Endothelial cell of umbilical vein (primary cell): ENCODE data around the gene ORC2. TPM values are rescaled to one million over a fixed set of nuclear protein-coding genes. Genes with fewer than 3 reads are reported as not detected.

Source experiments
- BruUV-seq: library from RNA; stranded (reverse); fragments of 400-500 nt; replicated peaks from 2 replicates; lab custom pipeline; 2021; lab: Mats Ljungman, UMichigan
- CTCF ChIA-PET: fragments of 300-600, 350-600 bp; sonication (Branson Sonifier 250); formaldehyde crosslinking; loops from one replicate; lab custom pipeline; 2021; ENCODE audit warnings: antibody characterized with exemption, inconsistent platforms; lab: Charles Lee
- POLR2A ChIA-PET: fragments of 300-600, 350-600 bp; sonication (Branson Sonifier 250); formaldehyde crosslinking; loops from one replicate; lab custom pipeline; 2021; ENCODE audit warnings: antibody characterized with exemption, inconsistent platforms; lab: Charles Lee
- DNase-seq: peaks from one replicate; pipeline ENCODE4 v3.0.0-alpha.2; 2011; ENCODE audit warnings: low read depth, low spot score
- FAIRE-seq: peaks from 2 replicates; lab custom pipeline; 2011; peaks lifted over from hg19 to GRCh38; lab: Jason Lieb, UNC
- H2AFZ ChIP-seq: 2 replicates; pipeline ENCODE4 v1.6.0; 2012; ENCODE audit warnings: low read depth, low read length, control low read depth, inconsistent platforms
- H3K27ac ChIP-seq: 2 replicates; pipeline ENCODE4 v1.5.1; 2011; ENCODE audit warnings: low read depth, mild to moderate bottlenecking, control low read depth, low read length, moderate library complexity; ENCODE audit not compliant: insufficient read depth
- H3K27me3 ChIP-seq, 2 experiments: 2 replicates each; pipeline versions ENCODE4 v1.6.0 to v1.6.1; 2011; ENCODE audit warnings: low read length in 2 of 2, mixed read lengths in 1 of 2; ENCODE audit not compliant: control insufficient read depth in 2 of 2, insufficient read depth in 2 of 2
- H3K36me3 ChIP-seq, 2 experiments: 2 replicates in 1 of 2; 3 replicates in 1 of 2; pipeline ENCODE4 v1.5.1; 2011; ENCODE audit warnings: low read length in 2 of 2, mild to moderate bottlenecking in 1 of 2, moderate library complexity in 1 of 2; ENCODE audit not compliant: control insufficient read depth in 2 of 2, insufficient read depth in 2 of 2; ENCODE audit errors: extremely low read depth in 1 of 2
- H3K4me1 ChIP-seq: 3 replicates; pipeline ENCODE4 v1.5.1; 2011; ENCODE audit warnings: mild to moderate bottlenecking, low read length; ENCODE audit not compliant: control insufficient read depth, insufficient read depth; ENCODE audit errors: extremely low read depth
- H3K4me2 ChIP-seq: 2 replicates; pipeline ENCODE4 v1.6.1; 2011; ENCODE audit warnings: low read length, control low read depth, mixed read lengths; ENCODE audit not compliant: insufficient read depth
- H3K4me3 ChIP-seq, 3 experiments: fragments of 200-600 bp in 1 of 3; sonication (generic), shearing (Covaris generic) in 1 of 3; replicated peaks in 1 of 3; 2 replicates each; pipeline ENCODE4 v1.5.1; 2011 to 2016; ENCODE audit warnings: control low read depth in 3 of 3, low read length in 3 of 3, mild to moderate bottlenecking in 2 of 3, inconsistent platforms in 1 of 3, low read depth in 1 of 3, moderate library complexity in 1 of 3; ENCODE audit not compliant: insufficient read depth in 1 of 3
- H3K79me2 ChIP-seq: 2 replicates; pipeline ENCODE4 v1.6.0; 2012; ENCODE audit warnings: low read length, inconsistent platforms; ENCODE audit not compliant: control insufficient read depth, insufficient read depth
- H3K9ac ChIP-seq: replicated peaks from 2 replicates; pipeline ENCODE3; 2011; ENCODE audit warnings: low read length, control low read depth; ENCODE audit not compliant: insufficient read depth; ENCODE audit errors: extremely low read depth
- H3K9me1 ChIP-seq: replicated peaks from 3 replicates; pipeline ENCODE4 v1.6.0; 2011; ENCODE audit warnings: mild to moderate bottlenecking, low read length; ENCODE audit not compliant: control insufficient read depth, insufficient read depth; ENCODE audit errors: extremely low read depth
- H3K9me3 ChIP-seq: replicated peaks from 2 replicates; pipeline ENCODE4 v1.5.1; 2012; ENCODE audit warnings: low read length, inconsistent platforms; ENCODE audit not compliant: control insufficient read depth, insufficient read depth
- H4K20me1 ChIP-seq: replicated peaks from 2 replicates; pipeline ENCODE3; 2011; ENCODE audit warnings: mild to moderate bottlenecking, low read length; ENCODE audit not compliant: control insufficient read depth, insufficient read depth; ENCODE audit errors: extremely low read depth
- EZH2 ChIP-seq: IDR thresholded peaks from 2 replicates; pipeline ENCODE4 v1.6.1; 2012; ENCODE audit warnings: borderline replicate concordance, low read depth, mild to moderate bottlenecking, moderate library complexity, low read length, inconsistent platforms; ENCODE audit not compliant: severe bottlenecking
- FOS ChIP-seq: IDR thresholded peaks from 2 replicates; pipeline ENCODE4 v1.6.1; 2011; ENCODE audit warnings: mild to moderate bottlenecking, low read length, moderate library complexity, borderline replicate concordance; ENCODE audit not compliant: insufficient read depth
- GATA2 ChIP-seq: IDR thresholded peaks from 2 replicates; pipeline ENCODE4 v1.7.0; 2011; ENCODE audit warnings: low read depth, mild to moderate bottlenecking, moderate library complexity, mixed read lengths, low read length; ENCODE audit not compliant: insufficient read length, insufficient read depth
- JUN ChIP-seq: IDR thresholded peaks from 2 replicates; pipeline ENCODE4 v1.6.1; 2011; ENCODE audit warnings: borderline replicate concordance, low read depth; ENCODE audit not compliant: insufficient read length, insufficient read depth
- MYC ChIP-seq: IDR thresholded peaks from one replicate; pipeline ENCODE4 v1.6.1; 2011; ENCODE audit warnings: mild to moderate bottlenecking, low read depth, low read length
- POLR2A ChIP-seq: IDR thresholded peaks from 2 replicates; pipeline ENCODE4 v1.6.1; 2012; ENCODE audit warnings: low read depth, mild to moderate bottlenecking, control low read depth, low read length
- POLR2AphosphoS5 ChIP-seq: IDR thresholded peaks from 2 replicates; pipeline ENCODE4 v1.6.1; 2012; ENCODE audit warnings: low read depth, mild to moderate bottlenecking, control low read depth, low read length, moderate library complexity; ENCODE audit not compliant: insufficient read depth
- dilution Hi-C: fragments of 300-500 bp; cut with MboI; formaldehyde crosslinking; loops from one replicate; pipeline ENCODE4 v1.15.0; 2019; ENCODE audit warnings: low sequenced_read_pairs; ENCODE audit not compliant: extremely low pct_ligation_motif_present
- intact Hi-C: fragments of 100-400 bp; cut with micrococcal nuclease; formaldehyde crosslinking; loops from one replicate; pipeline ENCODE4 v1.10.0; 2022
- polyA plus RNA-seq, 4 experiments: library from polyadenylated mRNA; depleted of rRNA in 3 of 4; stranded (reverse) in 3 of 4; unstranded in 1 of 4; fragments of >200 nt; gene quantifications; 2 replicates each; pipeline versions ENCODE4 v1.2.1 to v1.2.3, GENCODE V29; 2011 to 2012; ENCODE audit warnings: missing spikeins in 1 of 4
- total RNA-seq: library from RNA; stranded (reverse); gene quantifications from 2 replicates; pipeline ENCODE4 v1.2.3, GENCODE V29; 2021
- TF ChIP-seq, protein P1 (sequence below), 2 donors: IDR thresholded peaks; 1 replicate in 1 of 2; 2 replicates in 1 of 2; pipeline ENCODE4 v1.5.1; 2011; ENCODE audit warnings: low read length in 2 of 2, mild to moderate bottlenecking in 2 of 2, moderate library complexity in 2 of 2, control low read depth in 1 of 2, inconsistent platforms in 1 of 2, low read depth in 1 of 2; ENCODE audit not compliant: insufficient read depth in 1 of 2; ENCODE audit errors: extremely low read depth in 1 of 2
- TF ChIP-seq, protein P2 (sequence below): IDR thresholded peaks from 2 replicates; pipeline ENCODE4 v1.6.1; 2011; ENCODE audit not compliant: insufficient read depth, insufficient read length

The ORC2 gene
- total and polyA plus RNA-seq, 2 donors (not counting 3 experiments of a cell fraction or from before 2014, with no cell fraction given) = 4.2 to 45.4 TPM

DNA sequence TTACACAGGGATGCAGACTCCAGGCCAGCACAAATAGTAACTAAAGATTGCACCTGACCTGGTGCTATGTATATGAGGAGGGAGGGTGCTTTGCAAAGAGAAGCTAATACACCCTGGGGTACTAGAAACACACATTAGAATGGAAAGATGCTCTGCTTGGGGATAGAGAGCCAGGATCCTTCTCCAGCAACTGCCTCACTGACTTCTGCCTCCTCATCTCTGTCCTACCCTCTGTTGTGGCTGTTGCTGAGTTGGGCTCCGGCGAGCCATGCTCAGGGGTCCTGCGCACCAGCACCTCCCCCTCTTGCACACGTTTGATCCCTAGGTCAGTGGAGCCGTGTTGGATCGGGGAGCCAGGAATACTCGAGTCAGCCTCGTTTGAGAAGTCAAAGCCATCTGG, 23.7 kb upstream of the ORC2 start:
- ChIA-PET POLR2A (no interaction called here), CTCF (interaction anchor here (1.5 to 1.6 kb wide), 2 partner anchors 22 to 82 kb away, joined by 3 to 6 read pairs; no protein-coding TSS in a partner anchor)
- Histone ChIP-seq H3K4me3 (no peak overlapping the region), H3K9me3 (no peaks in the 10 kb centered on the region), H3K9me1 (no peaks in the 10 kb centered on the region), H3K4me1 (no peaks in the 10 kb centered on the region), H3K27me3 (no peaks in the 10 kb centered on the region), H2AFZ (no peak overlapping the region), H4K20me1 (no peaks in the 10 kb centered on the region), H3K79me2 (no peaks in the 10 kb centered on the region), H3K27ac (no peak overlapping the region), H3K9ac (no peak overlapping the region), H3K36me3 (peaks cover 2 to 7% of the 10 kb centered on the region in 2 experiments), H3K4me2 (no peak overlapping the region)
- FAIRE-seq (no peak), DNase-seq (no peak)
- no peak for TF ChIP-seq POLR2A
- no peak for TF ChIP-seq POLR2AphosphoS5
- no peak for TF ChIP-seq GATA2
- no peak for TF ChIP-seq JUN
- TF ChIP-seq FOS = no peak
- TF ChIP-seq EZH2 = no peak
- TF ChIP-seq, protein P1, sequence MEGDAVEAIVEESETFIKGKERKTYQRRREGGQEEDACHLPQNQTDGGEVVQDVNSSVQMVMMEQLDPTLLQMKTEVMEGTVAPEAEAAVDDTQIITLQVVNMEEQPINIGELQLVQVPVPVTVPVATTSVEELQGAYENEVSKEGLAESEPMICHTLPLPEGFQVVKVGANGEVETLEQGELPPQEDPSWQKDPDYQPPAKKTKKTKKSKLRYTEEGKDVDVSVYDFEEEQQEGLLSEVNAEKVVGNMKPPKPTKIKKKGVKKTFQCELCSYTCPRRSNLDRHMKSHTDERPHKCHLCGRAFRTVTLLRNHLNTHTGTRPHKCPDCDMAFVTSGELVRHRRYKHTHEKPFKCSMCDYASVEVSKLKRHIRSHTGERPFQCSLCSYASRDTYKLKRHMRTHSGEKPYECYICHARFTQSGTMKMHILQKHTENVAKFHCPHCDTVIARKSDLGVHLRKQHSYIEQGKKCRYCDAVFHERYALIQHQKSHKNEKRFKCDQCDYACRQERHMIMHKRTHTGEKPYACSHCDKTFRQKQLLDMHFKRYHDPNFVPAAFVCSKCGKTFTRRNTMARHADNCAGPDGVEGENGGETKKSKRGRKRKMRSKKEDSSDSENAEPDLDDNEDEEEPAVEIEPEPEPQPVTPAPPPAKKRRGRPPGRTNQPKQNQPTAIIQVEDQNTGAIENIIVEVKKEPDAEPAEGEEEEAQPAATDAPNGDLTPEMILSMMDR (IDR thresholded peaks at IDR 0.05; ENCODE audit: extremely low read depth in 1 of 2, insufficient read depth in 1 of 2, low read depth in 1 of 2, low read length in 2 of 2) = no peak
- no peak for TF ChIP-seq MYC
- TF ChIP-seq, protein P2, sequence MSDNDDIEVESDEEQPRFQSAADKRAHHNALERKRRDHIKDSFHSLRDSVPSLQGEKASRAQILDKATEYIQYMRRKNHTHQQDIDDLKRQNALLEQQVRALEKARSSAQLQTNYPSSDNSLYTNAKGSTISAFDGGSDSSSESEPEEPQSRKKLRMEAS = no peak
- BruUV-seq = no TSS peak
- intact Hi-C loops = no loop called here
- dilution Hi-C loops = no loop called here
